Measurements from ENCODE around the gene DAPK3.

Gene DAPK3

DNA sequence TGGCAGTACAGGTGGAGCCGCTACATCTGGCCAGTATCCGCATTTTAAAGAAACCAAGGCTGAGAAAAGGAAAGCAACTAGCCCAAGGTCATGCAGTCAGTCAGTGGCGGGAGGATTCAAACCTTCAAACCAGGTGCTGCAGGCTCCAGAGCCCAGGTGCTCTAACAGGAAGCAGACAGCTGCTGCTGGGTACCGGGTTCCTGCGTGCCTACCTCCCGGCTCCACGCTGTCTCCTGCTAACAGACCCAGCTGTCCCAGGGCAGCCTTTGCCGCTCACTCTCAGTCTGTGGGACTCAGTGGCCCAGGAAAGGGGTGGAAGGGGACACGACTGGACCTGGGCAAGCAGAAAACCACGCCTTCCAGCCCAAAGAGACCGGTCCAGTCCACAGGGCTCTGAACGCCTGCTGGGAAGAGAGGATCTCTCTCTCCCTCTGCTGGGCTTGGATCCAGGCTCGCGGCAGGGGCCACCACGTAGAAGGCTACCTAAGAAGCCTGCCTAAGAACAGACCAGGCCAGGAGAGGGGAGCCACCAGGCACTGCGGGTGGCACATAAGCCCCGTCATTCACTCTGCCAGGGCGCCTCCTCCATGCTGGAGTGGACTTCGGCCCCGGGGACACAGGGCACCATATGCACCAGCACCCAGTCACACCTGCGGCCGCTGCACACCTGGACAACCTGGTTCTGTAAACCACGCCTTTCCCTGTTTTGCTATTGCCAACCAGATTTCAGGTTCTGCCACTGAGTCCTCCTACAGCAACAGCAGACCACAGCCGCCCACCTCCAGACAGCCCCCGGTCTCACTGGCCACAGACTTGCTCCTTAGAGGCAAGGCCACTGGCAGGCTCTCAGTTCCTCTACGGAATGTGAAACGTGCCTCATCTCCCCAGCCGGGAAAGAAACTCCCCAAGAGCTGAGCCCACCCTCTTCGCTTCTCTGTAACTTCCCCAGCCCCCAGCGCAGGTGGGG, 4.6 kb downstream of the DAPK3 start:
- no peak for TF ChIP-seq TCF4 (CRISPR knock-in tag; IDR thresholded peaks at IDR 0.05; ENCODE audit: borderline replicate concordance)
- no peak for TF ChIP-seq ISL1 (CRISPR knock-in tag; IDR thresholded peaks at IDR 0.05)
- no peak for TF ChIP-seq ZFP3 (CRISPR knock-in tag; IDR thresholded peaks at IDR 0.05)
- no peak for TF ChIP-seq ZNF8 (CRISPR knock-in tag; IDR thresholded peaks at IDR 0.05)
- no peak for TF ChIP-seq ESRRG (CRISPR knock-in tag; IDR thresholded peaks at IDR 0.05)
- no peak for TF ChIP-seq BACH2 (CRISPR knock-in tag; IDR thresholded peaks at IDR 0.05; ENCODE audit: borderline replicate concordance)
- TF ChIP-seq, protein P1, sequence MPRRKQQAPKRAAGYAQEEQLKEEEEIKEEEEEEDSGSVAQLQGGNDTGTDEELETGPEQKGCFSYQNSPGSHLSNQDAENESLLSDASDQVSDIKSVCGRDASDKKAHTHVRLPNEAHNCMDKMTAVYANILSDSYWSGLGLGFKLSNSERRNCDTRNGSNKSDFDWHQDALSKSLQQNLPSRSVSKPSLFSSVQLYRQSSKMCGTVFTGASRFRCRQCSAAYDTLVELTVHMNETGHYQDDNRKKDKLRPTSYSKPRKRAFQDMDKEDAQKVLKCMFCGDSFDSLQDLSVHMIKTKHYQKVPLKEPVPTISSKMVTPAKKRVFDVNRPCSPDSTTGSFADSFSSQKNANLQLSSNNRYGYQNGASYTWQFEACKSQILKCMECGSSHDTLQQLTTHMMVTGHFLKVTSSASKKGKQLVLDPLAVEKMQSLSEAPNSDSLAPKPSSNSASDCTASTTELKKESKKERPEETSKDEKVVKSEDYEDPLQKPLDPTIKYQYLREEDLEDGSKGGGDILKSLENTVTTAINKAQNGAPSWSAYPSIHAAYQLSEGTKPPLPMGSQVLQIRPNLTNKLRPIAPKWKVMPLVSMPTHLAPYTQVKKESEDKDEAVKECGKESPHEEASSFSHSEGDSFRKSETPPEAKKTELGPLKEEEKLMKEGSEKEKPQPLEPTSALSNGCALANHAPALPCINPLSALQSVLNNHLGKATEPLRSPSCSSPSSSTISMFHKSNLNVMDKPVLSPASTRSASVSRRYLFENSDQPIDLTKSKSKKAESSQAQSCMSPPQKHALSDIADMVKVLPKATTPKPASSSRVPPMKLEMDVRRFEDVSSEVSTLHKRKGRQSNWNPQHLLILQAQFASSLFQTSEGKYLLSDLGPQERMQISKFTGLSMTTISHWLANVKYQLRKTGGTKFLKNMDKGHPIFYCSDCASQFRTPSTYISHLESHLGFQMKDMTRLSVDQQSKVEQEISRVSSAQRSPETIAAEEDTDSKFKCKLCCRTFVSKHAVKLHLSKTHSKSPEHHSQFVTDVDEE (CRISPR knock-in tag; IDR thresholded peaks at IDR 0.05) = no peak
- TF ChIP-seq, protein P2, sequence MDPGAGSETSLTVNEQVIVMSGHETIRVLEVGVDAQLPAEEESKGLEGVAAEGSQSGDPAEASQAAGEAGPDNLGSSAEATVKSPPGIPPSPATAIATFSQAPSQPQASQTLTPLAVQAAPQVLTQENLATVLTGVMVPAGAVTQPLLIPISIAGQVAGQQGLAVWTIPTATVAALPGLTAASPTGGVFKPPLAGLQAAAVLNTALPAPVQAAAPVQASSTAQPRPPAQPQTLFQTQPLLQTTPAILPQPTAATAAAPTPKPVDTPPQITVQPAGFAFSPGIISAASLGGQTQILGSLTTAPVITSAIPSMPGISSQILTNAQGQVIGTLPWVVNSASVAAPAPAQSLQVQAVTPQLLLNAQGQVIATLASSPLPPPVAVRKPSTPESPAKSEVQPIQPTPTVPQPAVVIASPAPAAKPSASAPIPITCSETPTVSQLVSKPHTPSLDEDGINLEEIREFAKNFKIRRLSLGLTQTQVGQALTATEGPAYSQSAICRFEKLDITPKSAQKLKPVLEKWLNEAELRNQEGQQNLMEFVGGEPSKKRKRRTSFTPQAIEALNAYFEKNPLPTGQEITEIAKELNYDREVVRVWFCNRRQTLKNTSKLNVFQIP (CRISPR knock-in tag; IDR thresholded peaks at IDR 0.05; ENCODE audit: borderline replicate concordance, low read depth) = no peak
- TF ChIP-seq GLIS3 (CRISPR knock-in tag; IDR thresholded peaks at IDR 0.05) = no peak
- TF ChIP-seq ARNTL (CRISPR knock-in tag; IDR thresholded peaks at IDR 0.05; ENCODE audit: borderline replicate concordance, low read depth) = no peak
- TF ChIP-seq PPARA (CRISPR knock-in tag; IDR thresholded peaks at IDR 0.05; ENCODE audit: borderline replicate concordance) = no peak
- TF ChIP-seq CREB5 (CRISPR knock-in tag; IDR thresholded peaks at IDR 0.05; ENCODE audit: low read depth) = no peak
- TF ChIP-seq CSDC2 (CRISPR knock-in tag; IDR thresholded peaks at IDR 0.05) = no peak
- no peak for TF ChIP-seq ZC3H10 (CRISPR knock-in tag; IDR thresholded peaks at IDR 0.05)
- no peak for TF ChIP-seq ZFP30 (CRISPR knock-in tag; IDR thresholded peaks at IDR 0.05)
- TF ChIP-seq CSRNP3 (CRISPR knock-in tag; IDR thresholded peaks at IDR 0.05) = no peak
- TF ChIP-seq, protein P3, sequence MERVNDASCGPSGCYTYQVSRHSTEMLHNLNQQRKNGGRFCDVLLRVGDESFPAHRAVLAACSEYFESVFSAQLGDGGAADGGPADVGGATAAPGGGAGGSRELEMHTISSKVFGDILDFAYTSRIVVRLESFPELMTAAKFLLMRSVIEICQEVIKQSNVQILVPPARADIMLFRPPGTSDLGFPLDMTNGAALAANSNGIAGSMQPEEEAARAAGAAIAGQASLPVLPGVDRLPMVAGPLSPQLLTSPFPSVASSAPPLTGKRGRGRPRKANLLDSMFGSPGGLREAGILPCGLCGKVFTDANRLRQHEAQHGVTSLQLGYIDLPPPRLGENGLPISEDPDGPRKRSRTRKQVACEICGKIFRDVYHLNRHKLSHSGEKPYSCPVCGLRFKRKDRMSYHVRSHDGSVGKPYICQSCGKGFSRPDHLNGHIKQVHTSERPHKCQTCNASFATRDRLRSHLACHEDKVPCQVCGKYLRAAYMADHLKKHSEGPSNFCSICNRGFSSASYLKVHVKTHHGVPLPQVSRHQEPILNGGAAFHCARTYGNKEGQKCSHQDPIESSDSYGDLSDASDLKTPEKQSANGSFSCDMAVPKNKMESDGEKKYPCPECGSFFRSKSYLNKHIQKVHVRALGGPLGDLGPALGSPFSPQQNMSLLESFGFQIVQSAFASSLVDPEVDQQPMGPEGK (CRISPR knock-in tag; IDR thresholded peaks at IDR 0.05; ENCODE audit: borderline replicate concordance) = no peak
- TF ChIP-seq RARB (CRISPR knock-in tag; IDR thresholded peaks at IDR 0.05) = no peak
- no peak for ATAC-seq

- no peak for ATAC-seq
- TF ChIP-seq SNAI2 (CRISPR knock-in tag; IDR thresholded peaks at IDR 0.05) (no peak), TCF4 (CRISPR knock-in tag; IDR thresholded peaks at IDR 0.05; ENCODE audit: borderline replicate concordance) (no peak), ZNF8 (CRISPR knock-in tag; IDR thresholded peaks at IDR 0.05) (no peak), ZNF70 (CRISPR knock-in tag; IDR thresholded peaks at IDR 0.05) (no peak), TOX (CRISPR knock-in tag; IDR thresholded peaks at IDR 0.05; ENCODE audit: borderline replicate concordance) (no peak), ESRRG (CRISPR knock-in tag; IDR thresholded peaks at IDR 0.05) (no peak), OSR1 (CRISPR knock-in tag; IDR thresholded peaks at IDR 0.05) (no peak), CREB5 (CRISPR knock-in tag; IDR thresholded peaks at IDR 0.05; ENCODE audit: low read depth) (no peak), GLIS3 (CRISPR knock-in tag; IDR thresholded peaks at IDR 0.05) (no peak), ARNTL (CRISPR knock-in tag; IDR thresholded peaks at IDR 0.05; ENCODE audit: borderline replicate concordance, low read depth) (no peak), CSDC2 (CRISPR knock-in tag; IDR thresholded peaks at IDR 0.05) (no peak)
- TF ChIP-seq, protein P1 (CRISPR knock-in tag; IDR thresholded peaks at IDR 0.05) = no peak
Measured at GRCh38 chr19:3964256-3965194, 6.4 kb downstream of the DAPK3 start.
